Measurements from ENCODE around the gene SPAG7.

Gene SPAG7

DNA sequence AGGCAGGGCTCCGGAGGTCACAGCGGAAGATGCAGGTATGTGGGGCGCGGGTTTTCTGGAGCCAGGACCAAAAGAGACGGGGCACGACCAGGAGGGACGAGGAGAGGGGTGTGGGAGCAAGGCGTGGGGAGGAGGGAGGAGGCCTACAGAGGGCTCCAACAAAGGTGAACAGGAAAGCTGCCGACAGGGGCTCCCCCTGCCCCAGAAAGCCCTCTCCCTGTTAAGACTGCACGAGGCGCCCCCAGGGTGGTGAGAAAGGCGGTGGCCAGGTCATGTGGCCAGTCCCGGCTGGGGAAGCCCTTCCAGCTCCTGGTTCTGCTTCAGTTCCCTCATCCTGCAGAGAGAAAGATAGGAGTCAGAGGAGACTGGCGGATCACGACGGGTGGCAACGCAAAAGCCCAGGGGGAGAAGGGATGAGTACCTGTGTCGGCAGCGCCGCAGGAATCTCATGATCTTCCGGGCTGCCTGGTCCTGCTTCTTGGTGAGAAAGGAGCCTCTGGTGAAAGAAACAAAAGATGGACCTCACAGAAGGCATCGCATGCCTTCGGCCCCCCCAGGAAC, 949 bp upstream of the SPAG7 start:
- Mint-ChIP-seq H3K27me3 (ENCODE audit: low read depth) (no peaks in the 10 kb centered on the region), H3K27ac (no peak overlapping the region), H3K4me1 (ENCODE audit: low read depth) (peaks cover 29% of the 10 kb centered on the region), H3K36me3 (ENCODE audit: low read depth) (peaks cover 47% of the 10 kb centered on the region), H3K9me3 (no peaks in the 10 kb centered on the region), H3K4me3 (no peak overlapping the region)

DNA sequence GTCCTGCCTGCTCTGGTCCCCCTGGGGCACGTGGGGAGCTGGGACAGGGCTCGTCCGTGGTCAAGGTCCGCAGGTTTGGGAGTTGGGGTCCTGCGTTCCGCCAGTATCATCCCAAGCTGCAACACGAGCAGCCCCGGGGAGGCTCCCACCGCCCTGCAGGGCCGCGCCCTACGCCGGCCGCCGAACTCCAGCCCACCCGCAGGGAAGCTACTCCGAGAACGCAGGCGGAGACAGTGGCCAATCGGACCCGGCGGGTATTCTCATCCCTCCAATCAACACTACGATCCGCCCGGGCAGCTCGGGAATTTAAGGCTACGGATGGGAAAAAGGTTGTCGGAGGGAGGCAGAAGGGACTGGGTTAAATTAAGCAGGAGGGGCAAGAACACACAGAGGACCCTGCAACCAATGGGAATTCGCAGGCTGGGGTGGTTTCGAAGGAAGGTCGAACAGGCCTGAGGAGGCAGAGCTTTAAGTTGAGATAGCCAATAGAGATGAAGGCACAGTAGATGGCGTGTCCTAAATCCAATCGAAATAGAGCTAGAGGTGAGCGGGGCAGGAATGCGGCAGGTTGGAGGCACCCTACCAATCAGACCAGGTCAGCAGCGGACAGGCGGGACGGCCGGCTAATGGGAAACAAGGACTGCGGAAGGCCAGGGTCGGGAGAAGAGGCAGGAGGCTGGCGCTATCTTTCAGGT, 626 bp downstream of the SPAG7 start:
- H3K27me3 Mint-ChIP-seq (ENCODE audit: low read depth): no peaks in the 10 kb centered on the region
- H3K4me3 Mint-ChIP-seq: no peak overlapping the region
- H3K27ac Mint-ChIP-seq: no peak overlapping the region
- H3K4me1 Mint-ChIP-seq (ENCODE audit: low read depth): peaks cover 29% of the 10 kb centered on the region
- H3K9me3 Mint-ChIP-seq: no peaks in the 10 kb centered on the region
- H3K36me3 Mint-ChIP-seq (ENCODE audit: low read depth): peaks cover 35% of the 10 kb centered on the region

DNA sequence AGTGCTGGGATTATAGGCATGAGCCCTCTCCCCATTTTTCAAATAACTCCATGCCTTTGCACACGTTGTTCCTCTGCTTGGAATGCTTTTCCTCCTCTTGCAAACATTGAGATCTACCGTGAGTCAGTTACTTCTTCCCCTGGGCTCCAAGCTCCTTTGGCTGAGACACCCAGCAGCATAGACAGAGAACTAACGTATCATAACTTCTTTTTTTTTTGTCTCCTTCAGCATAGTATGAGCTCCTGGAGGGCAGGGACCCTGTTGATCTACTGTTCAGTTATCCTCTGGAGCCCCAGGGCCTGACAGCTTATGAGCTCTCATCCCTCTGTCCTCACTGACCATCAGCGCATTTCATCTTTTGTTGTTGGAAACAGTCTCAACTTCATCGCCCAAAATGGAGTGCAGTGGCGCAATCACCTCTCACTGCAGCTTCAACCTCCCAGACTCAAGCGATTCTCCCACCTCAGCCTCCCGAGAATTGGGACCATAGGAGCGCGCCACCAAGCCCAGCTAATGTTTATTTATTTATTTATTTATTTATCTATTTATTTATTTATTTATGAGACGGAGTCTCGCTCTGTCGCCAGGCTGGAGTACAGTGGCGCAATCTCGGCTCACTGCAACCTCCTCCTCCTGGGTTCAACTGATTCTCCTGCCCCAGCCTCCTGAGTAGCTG, 2.2 kb downstream of the SPAG7 start:
- Mint-ChIP-seq H3K27me3 (ENCODE audit: low read depth) (no peaks in the 10 kb centered on the region), H3K27ac (no peak overlapping the region), H3K36me3 (ENCODE audit: low read depth) (peaks cover 28% of the 10 kb centered on the region), H3K4me1 (ENCODE audit: low read depth) (peaks cover 23% of the 10 kb centered on the region), H3K4me3 (peak overlapping the region; percentile 16), H3K9me3 (no peaks in the 10 kb centered on the region)

DNA sequence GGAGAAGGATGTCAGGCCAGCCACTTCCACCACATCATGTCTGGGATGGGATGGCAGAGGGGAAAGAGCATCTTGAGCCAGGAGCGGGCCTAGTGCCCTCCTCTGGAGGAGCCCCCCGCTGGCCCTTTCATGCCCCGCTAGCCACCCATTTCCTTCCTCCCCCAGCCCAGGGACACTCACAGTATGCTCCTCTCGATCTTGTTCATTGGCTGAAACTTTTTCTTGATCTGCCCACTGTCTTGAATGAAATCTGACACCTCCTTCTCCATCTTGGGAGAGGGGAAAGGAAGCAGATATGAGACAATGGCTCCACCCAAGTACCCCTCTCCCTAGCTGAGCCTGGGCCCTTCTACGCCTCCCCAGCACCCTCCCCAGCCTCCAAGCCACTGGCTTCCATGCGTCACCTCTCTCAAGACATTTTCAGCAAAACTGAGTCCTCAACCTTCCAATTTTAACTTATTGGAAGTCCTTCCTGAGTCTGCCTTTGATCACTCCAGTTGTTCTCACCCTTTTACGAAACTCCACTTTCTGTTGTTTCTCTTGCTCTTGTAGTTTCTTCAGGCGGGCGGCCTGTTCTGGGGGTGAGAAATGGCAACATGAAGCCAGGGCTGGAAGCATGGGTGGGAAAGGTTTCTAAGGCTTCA, 7.2 kb downstream of the SPAG7 start:
- Mint-ChIP-seq H3K36me3 (ENCODE audit: low read depth) (peaks cover 12% of the 10 kb centered on the region), H3K27me3 (ENCODE audit: low read depth) (no peaks in the 10 kb centered on the region), H3K4me1 (ENCODE audit: low read depth) (peaks cover 10% of the 10 kb centered on the region), H3K9me3 (no peaks in the 10 kb centered on the region), H3K4me3 (no peak overlapping the region), H3K27ac (no peak overlapping the region)

DNA sequence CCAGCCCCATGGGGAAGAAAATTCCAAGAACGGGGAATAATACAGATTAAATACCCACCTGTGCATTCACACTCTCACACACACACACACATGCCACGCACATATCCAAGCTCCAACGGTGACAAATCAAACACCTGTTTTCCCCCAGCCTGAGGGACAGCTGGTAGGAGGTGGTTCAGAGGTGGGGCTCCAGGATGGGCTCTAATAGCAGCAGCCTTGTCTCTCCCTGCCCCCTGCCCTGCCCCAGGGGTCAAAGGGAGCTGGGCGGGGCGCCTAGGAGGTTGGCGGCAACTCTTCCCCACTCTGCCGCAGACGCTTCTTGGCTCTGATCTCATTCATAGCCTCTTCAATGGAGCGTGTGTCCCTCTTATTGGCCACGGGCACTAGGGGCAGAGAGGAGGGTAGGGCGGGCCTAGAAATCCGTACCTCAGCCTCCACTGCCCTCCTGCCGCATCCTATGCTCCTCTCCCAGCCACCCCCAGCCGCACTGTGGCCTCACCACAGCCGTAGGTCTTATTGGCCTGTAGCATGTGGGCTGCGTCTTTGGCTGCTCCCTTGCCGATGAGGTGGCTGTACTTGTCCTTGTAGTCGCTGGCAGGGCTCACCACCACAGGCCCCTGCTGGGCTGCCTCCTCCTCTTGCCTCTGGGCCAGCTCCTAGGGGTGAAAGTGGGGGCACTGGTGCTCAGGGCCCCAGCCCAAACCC, 8.2 kb downstream of the SPAG7 start:
- no peak overlapping the region for H3K27ac Mint-ChIP-seq
- no peaks in the 10 kb centered on the region for H3K9me3 Mint-ChIP-seq
- peaks cover 9% of the 10 kb centered on the region for H3K36me3 Mint-ChIP-seq (ENCODE audit: low read depth)
- H3K27me3 Mint-ChIP-seq (ENCODE audit: low read depth): no peaks in the 10 kb centered on the region
- H3K4me3 Mint-ChIP-seq: no peak overlapping the region
- peaks cover 7% of the 10 kb centered on the region for H3K4me1 Mint-ChIP-seq (ENCODE audit: low read depth)

DNA sequence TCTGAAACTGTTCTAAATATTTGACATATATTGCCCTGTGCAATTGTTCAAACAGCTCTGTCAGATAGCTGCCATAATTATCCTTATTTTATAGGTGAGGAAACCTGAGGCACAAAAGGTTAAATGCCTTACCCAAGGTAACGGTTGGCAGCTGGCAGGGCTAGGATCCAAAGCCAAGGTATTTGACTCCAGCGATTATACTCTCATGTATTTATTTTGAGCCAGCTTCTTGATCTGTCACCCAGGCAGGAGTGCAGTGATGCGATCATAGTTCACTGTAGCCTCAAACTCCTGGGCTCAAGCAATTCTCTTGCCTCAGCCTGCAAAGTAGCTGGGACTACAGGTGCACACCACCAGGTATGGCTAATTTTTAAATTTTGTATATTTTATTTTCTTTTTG, 9.5 kb downstream of the SPAG7 start:
- no peaks in the 10 kb centered on the region for H3K9me3 Mint-ChIP-seq
- peaks cover 11% of the 10 kb centered on the region for H3K36me3 Mint-ChIP-seq (ENCODE audit: low read depth)
- H3K4me1 Mint-ChIP-seq (ENCODE audit: low read depth): peaks cover 7% of the 10 kb centered on the region
- H3K27ac Mint-ChIP-seq: no peak overlapping the region
- no peak overlapping the region for H3K4me3 Mint-ChIP-seq
- H3K27me3 Mint-ChIP-seq (ENCODE audit: low read depth): no peaks in the 10 kb centered on the region

DNA sequence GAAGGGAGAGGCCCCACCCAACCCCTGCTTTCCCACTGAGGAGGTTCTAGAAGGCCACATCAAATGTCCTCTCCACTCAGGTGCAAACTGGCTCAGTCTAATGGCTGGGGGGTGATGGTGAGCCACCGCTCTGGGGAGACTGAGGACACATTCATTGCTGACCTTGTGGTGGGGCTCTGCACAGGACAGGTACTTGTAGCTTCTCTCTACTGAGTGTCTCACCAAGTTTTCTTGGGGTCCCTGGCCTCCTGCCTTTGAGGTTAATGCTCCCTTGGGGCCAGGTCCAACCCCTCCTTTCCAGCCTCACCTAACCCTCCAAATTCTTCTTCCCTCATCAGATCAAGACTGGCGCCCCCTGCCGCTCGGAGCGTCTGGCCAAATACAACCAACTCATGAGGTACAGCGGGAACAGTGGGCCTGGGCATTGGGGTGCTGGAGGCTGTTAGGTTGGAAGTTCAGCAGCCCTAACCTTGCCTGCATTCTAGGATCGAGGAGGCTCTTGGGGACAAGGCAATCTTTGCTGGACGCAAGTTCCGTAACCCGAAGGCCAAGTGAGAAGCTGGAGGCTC, 11.0 kb downstream of the SPAG7 start:
- no peak overlapping the region for H3K4me3 Mint-ChIP-seq
- no peak overlapping the region for H3K27ac Mint-ChIP-seq
- H3K36me3 Mint-ChIP-seq (ENCODE audit: low read depth): peaks cover 11% of the 10 kb centered on the region
- no peaks in the 10 kb centered on the region for H3K27me3 Mint-ChIP-seq (ENCODE audit: low read depth)
- peaks cover 7% of the 10 kb centered on the region for H3K4me1 Mint-ChIP-seq (ENCODE audit: low read depth)
- H3K9me3 Mint-ChIP-seq: no peaks in the 10 kb centered on the region

DNA sequence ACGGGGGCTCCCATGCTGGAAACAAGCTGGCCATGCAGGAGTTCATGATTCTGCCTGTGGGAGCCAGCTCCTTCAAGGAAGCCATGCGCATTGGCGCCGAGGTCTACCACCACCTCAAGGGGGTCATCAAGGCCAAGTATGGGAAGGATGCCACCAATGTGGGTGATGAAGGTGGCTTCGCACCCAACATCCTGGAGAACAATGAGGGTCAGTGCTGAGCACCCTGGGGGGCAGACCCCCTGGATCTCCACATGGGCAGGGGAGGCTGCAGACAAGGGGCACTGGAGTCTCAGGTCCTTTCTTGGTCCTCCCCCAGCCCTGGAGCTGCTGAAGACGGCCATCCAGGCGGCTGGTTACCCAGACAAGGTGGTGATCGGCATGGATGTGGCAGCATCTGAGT, 12.5 kb downstream of the SPAG7 start:
- H3K4me3 Mint-ChIP-seq: no peak overlapping the region

DNA sequence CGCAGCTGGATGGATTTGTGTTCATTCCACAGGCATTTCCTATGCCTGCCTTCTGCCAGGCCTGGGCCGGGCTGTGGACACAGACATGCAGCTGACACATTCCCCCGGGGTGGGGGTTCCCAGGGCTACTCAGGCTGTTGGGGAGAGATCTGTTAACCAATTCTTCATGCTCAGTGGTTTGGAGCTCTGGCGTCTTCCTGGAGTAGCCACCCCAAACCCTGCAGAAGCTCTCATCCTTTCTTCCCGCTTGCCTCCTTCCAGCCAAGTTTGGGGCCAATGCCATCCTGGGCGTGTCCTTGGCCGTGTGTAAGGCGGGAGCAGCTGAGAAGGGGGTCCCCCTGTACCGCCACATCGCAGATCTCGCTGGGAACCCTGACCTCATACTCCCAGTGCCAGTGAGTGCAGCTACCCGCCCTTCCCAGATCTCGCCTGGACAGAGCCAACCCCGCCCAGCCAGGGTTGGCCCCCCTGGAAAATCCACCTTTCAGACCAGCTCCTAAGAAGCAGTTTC, 14.1 kb downstream of the SPAG7 start:
- Mint-ChIP-seq H3K4me1 (ENCODE audit: low read depth) (peaks cover 13% of the 10 kb centered on the region), H3K36me3 (ENCODE audit: low read depth) (peaks cover 4% of the 10 kb centered on the region), H3K4me3 (no peak overlapping the region), H3K27me3 (ENCODE audit: low read depth) (no peaks in the 10 kb centered on the region), H3K9me3 (no peaks in the 10 kb centered on the region), H3K27ac (no peak overlapping the region)

More for the DNA sequence above, 12.5 kb downstream of the SPAG7 start:
- H3K36me3 Mint-ChIP-seq (ENCODE audit: low read depth): peaks cover 6% of the 10 kb centered on the region
- no peaks in the 10 kb centered on the region for H3K9me3 Mint-ChIP-seq
- H3K4me1 Mint-ChIP-seq (ENCODE audit: low read depth): peaks cover 15% of the 10 kb centered on the region
- H3K27ac Mint-ChIP-seq: no peak overlapping the region
- H3K27me3 Mint-ChIP-seq (ENCODE audit: low read depth): no peaks in the 10 kb centered on the region

DNA sequence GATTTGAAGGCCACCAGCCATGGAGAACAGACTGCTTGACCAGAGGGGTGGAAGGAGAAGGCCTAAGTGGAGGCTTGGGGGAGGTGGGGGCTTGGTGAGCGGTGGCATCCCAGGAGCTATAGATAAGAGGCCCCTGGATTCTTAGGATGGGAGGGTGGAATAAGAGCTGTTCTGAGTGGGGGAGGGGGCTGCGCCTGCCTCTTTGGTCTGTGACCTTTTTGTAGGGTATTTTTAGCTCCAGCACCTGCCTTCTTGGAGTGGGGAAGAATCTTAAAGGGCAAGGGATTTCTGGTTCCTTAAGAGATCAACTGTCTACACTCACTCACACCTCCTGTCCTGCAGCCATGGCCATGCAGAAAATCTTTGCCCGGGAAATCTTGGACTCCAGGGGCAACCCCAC, 16.1 kb downstream of the SPAG7 start:
- no peaks in the 10 kb centered on the region for H3K27me3 Mint-ChIP-seq (ENCODE audit: low read depth)
- H3K36me3 Mint-ChIP-seq (ENCODE audit: low read depth): peaks cover 13% of the 10 kb centered on the region
- peaks cover 9% of the 10 kb centered on the region for H3K4me1 Mint-ChIP-seq (ENCODE audit: low read depth)
- H3K9me3 Mint-ChIP-seq: no peaks in the 10 kb centered on the region
- H3K4me3 Mint-ChIP-seq: peak overlapping the region; percentile 86
- peak overlapping the region; percentile 35 for H3K27ac Mint-ChIP-seq

DNA sequence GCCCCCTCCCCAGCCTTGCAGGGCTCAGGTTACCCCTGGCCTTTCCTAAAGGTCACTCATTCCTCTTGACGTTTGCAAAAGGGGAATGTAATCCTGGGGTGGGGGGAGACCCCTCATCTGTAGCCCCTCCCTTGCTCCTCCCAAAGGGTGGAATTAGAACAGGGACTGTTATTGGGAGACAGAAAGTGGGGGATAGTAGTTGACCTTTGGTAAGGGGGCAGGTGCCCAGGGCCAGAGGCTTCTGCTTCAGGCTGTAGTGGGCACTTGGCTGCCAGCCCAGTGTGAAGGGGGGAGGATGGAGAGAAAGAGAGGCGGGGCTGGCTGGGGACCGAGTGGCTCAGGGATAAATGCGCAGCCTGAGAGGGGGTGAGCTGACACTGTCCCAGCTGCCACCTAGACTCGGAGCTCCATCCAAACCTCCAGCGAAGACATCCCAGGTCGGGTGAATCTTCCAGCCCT, 16.8 kb downstream of the SPAG7 start, which contains the start of gene ENO3:
TSS of gene ENO3 (plus strand) at position 374 of the 459 bp plus-strand sequence. CDS start 711 bp downstream, outside the sequence.
- Mint-ChIP-seq H3K4me1 (ENCODE audit: low read depth) (peaks cover 9% of the 10 kb centered on the region), H3K27ac (peak within 1 kb of the TSS; percentile 85), H3K9me3 (no peaks in the 10 kb centered on the region), H3K36me3 (ENCODE audit: low read depth) (peaks cover 20% of the 10 kb centered on the region), H3K27me3 (ENCODE audit: low read depth) (no peaks in the 10 kb centered on the region), H3K4me3 (peak within 1 kb of the TSS; percentile 86)

DNA sequence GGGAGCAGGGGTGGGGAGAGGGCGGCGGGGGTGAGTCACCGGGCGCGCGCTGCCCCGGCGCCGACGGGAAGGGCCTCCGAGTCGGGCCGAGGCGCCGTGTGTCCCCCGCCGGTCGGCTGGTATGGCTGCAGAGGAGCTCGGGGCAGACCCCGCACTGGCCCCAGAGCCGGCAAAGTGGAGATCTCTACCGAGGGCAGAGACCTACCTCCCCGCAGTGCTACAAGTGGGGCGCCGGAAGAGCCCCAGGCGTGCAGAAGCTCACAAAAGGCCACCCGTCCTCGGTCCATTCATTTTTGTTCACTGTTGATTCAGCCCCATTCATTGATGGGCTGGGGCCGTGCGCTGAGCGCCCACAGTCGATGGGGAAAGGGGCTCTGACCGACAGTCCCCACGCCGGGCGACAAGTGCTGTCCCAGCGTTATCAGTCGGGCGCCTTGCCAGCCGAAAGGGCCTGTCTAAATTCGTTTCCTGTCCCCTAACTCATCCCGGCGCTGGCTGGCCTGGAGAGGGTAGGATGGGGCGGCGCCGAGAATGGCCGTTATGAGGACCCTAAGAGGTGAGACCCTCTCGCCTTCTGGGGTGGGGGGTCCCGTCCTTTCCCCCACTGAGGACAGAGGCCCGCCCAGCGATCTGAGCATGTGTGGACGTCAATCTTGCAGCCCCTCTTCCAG, 17.4 kb downstream of the SPAG7 start:
- Mint-ChIP-seq H3K4me1 (ENCODE audit: low read depth) (peaks cover 15% of the 10 kb centered on the region), H3K27ac (peak overlapping the region; percentile 85), H3K4me3 (peak overlapping the region; percentile 86), H3K9me3 (no peaks in the 10 kb centered on the region), H3K27me3 (ENCODE audit: low read depth) (no peaks in the 10 kb centered on the region), H3K36me3 (ENCODE audit: low read depth) (peaks cover 26% of the 10 kb centered on the region)

DNA sequence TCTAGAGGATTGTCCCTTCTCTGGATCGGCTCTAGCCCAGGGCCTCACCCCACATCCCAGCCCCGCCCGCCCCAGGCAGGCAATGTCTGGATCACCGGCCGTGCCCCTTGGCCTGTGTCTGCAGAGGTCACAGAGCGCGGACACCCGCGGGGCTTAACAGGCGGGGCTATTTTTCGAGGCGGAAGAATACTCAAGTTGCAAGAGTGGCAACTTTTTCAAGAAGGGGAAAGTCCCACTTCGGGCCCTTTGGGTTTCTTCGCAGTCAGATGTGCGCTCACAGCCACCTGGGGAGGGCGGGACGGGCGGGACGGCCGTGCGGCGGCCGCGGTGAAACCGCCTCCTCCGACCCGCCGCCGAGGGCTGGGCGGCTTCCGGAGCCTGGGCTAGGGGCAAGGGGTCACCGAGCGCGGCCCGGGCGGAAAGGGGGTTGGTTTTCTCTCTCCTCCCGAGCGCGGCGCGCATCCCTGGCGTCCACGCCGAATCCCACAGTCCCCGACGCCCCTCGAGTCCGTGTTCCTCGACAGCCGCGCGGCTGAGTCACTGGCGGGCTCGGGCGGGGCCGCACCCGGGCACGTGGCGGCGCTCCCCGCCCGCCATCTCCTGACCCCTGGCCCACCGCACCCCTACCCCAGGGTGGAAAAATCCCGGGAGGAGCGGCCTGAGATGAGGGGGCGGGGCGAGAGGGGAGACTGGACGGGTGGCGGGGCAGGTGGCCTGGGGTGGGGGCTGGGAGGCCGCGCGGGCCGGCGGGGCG, 18.1 kb downstream of the SPAG7 start:
- Mint-ChIP-seq H3K36me3 (ENCODE audit: low read depth) (peaks cover 33% of the 10 kb centered on the region), H3K4me1 (ENCODE audit: low read depth) (peaks cover 22% of the 10 kb centered on the region), H3K27ac (peak overlapping the region; percentile 83), H3K4me3 (peak overlapping the region; percentile 79), H3K9me3 (no peaks in the 10 kb centered on the region), H3K27me3 (ENCODE audit: low read depth) (no peaks in the 10 kb centered on the region)

All from T-helper 1 cell treated with Interleukin-12 subunit alpha and Interleukin-12 subunit beta and Interleukin-4 antibody, amounts not matched to agents 30 μg/mL and 1 μg/mL, for 36 hours (primary cell).